Measurements from ENCODE around the gene AHRR.

DNA sequence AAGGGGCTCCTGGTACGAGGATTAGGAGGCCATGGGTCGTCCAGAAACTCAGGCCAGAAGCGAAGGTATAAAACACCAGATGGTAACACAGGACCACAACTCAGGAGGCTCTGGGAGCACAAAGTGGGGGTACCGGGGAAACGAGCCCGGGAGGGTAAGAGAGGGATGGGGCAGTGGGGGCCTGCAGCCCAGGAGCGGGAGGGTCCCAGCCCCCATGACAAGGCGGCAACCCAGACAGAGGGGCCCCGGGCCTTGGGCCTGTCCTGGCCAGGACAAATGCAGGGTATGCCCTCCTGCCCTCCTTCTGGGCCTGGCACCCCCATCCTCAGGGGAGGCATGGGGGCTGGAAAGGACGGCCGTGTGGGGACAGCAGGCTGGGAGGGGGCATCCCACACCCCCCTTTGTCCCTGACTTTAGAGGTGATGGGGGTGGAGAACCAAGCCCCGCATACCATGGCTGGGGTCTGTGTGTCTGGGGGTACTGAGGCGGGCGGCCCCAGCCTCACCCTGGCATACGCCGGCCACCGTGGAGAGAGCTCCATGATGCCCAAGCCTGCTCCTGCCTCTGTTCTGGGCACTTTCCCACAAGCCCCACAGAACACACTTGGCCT, 74.5 kb downstream of the AHRR start:
- TF ChIP-seq, protein P1, sequence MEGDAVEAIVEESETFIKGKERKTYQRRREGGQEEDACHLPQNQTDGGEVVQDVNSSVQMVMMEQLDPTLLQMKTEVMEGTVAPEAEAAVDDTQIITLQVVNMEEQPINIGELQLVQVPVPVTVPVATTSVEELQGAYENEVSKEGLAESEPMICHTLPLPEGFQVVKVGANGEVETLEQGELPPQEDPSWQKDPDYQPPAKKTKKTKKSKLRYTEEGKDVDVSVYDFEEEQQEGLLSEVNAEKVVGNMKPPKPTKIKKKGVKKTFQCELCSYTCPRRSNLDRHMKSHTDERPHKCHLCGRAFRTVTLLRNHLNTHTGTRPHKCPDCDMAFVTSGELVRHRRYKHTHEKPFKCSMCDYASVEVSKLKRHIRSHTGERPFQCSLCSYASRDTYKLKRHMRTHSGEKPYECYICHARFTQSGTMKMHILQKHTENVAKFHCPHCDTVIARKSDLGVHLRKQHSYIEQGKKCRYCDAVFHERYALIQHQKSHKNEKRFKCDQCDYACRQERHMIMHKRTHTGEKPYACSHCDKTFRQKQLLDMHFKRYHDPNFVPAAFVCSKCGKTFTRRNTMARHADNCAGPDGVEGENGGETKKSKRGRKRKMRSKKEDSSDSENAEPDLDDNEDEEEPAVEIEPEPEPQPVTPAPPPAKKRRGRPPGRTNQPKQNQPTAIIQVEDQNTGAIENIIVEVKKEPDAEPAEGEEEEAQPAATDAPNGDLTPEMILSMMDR (IDR thresholded peaks at IDR 0.05 in 2 of 3, conservative IDR thresholded peaks at IDR 0.05 in 1 of 3; ENCODE audit: insufficient read depth in 2 of 3, low read depth in 1 of 3, low read length in 3 of 3): no peak
- TF ChIP-seq E2F1 (CRISPR knock-in tag; IDR thresholded peaks at IDR 0.05) (no peak), ZBTB43 (CRISPR knock-in tag; IDR thresholded peaks at IDR 0.05) (no peak), NR2C2 (CRISPR knock-in tag; IDR thresholded peaks at IDR 0.05) (no peak), NR2C2 (tag; IDR thresholded peaks at IDR 0.05) (no peak)
